HG03342 (cell line): Measurements from ENCODE around the gene TBL1X.

Experiments used
- ATAC-seq: cut with Tn5 transposase; IDR thresholded peaks from one replicate; pipeline ENCODE4 v1.9.1; 2021; ENCODE audit warnings: mild to moderate bottlenecking, moderate library complexity; ENCODE audit not compliant: unreplicated experiment

The TBL1X gene

GRCh38 chrX:9789555-9789954, 324.7 kb downstream of the TBL1X start:
- ATAC-seq: no peak
